Esophagus muscularis mucosa (tissue), 4 donors: ENCODE measurements around the gene CDC16.

Experiments used
- EP300 ChIP-seq: sonication (generic); formaldehyde crosslinking; IDR thresholded peaks from one replicate; pipeline ENCODE4 v1.6.1; 2017; ENCODE audit warnings: antibody characterized with exemption
- POLR2A ChIP-seq: fragments of 450-650 bp; IDR thresholded peaks from one replicate; pipeline ENCODE4 v1.6.1; 2017; ENCODE audit warnings: antibody characterized with exemption, moderate library complexity, mild to moderate bottlenecking, low read depth
- POLR2AphosphoS5 ChIP-seq, 2 donors: sonication (generic); formaldehyde crosslinking; IDR thresholded peaks; one replicate each; pipeline ENCODE4 v1.6.1; 2017; ENCODE audit warnings: antibody characterized with exemption in 2 of 2
- TF ChIP-seq, protein P1 (sequence below), 3 experiments: fragments of 200-600 bp in 2 of 3; fragments of 450-650 bp in 1 of 3; sonication (generic) in 2 of 3; IDR thresholded peaks; one replicate each; pipeline ENCODE4 v1.5.1; 2017 to 2019; ENCODE audit warnings: antibody characterized with exemption in 3 of 3, mild to moderate bottlenecking in 2 of 3, moderate library complexity in 1 of 3

DNA sequence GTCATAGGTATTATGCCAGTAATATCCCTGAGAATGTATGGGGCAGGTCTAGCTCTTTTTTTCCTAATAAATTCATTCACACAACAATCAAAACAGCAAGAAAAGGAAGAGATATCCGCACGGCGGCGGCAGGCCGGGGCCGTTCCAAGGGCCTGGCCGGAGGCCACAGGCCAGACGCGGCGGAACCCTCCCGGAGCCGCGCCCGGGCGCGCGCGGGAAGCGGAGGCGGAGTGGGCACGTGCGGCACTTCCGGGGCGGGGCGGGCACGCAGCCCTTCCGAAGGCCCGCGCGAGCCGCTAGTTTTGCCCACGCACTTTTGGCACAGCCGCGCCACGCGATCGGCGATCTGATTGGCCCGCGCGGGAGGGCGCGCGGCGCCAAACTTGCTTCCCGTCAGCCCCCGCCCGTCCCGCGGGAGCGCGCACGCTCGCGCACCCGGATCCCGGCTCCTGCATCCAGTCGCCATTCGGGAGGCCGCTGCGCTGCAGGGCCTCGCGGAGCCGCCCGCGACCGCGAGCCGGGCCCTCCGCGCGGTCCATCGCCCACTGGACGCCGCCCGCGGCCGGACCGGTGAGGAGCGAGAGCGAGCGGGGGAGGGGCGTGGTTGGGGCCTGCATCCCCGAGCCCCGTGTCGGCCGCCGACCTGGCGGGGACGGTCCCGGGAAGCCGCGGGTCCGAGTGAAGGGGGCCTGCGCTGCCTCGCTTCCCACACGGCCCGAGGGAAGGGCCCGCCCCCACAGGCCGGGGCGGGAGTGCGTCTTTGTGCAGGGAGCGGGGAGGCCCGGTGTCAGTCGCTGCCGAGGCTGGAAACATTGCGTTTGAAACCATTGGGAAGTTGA, 79.6 kb downstream of the CDC16 start, which contains the start of gene CHAMP1:
- TF ChIP-seq POLR2A (peak; percentile 28), POLR2AphosphoS5 (IDR thresholded peaks at IDR 0.05) (peak; percentile 70 to 82), EP300 (no peak)
- TF ChIP-seq, protein P1, sequence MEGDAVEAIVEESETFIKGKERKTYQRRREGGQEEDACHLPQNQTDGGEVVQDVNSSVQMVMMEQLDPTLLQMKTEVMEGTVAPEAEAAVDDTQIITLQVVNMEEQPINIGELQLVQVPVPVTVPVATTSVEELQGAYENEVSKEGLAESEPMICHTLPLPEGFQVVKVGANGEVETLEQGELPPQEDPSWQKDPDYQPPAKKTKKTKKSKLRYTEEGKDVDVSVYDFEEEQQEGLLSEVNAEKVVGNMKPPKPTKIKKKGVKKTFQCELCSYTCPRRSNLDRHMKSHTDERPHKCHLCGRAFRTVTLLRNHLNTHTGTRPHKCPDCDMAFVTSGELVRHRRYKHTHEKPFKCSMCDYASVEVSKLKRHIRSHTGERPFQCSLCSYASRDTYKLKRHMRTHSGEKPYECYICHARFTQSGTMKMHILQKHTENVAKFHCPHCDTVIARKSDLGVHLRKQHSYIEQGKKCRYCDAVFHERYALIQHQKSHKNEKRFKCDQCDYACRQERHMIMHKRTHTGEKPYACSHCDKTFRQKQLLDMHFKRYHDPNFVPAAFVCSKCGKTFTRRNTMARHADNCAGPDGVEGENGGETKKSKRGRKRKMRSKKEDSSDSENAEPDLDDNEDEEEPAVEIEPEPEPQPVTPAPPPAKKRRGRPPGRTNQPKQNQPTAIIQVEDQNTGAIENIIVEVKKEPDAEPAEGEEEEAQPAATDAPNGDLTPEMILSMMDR (IDR thresholded peaks at IDR 0.05): peak in 1 of 3 experiments; percentile 2
